Measurements from ENCODE around the gene MYO7A.

The MYO7A gene

GRCh38 chr11:77136784-77137420 is 8.9 kb downstream of the MYO7A start:
- H3K9me2 ChIP-seq (replicated peaks; ENCODE audit: low read depth, low read length): no peaks in the 10 kb centered on the region
- no peaks in the 10 kb centered on the region for H3K36me3 ChIP-seq (ENCODE audit: insufficient read depth, low read length)
- no peak overlapping the region for H3K4me3 ChIP-seq (ENCODE audit: low read length, poor library complexity, severe bottlenecking)
- TF ChIP-seq EZH2phosphoT487 (IDR thresholded peaks at IDR 0.05; ENCODE audit: borderline replicate concordance): no peak
- TF ChIP-seq, protein P1, sequence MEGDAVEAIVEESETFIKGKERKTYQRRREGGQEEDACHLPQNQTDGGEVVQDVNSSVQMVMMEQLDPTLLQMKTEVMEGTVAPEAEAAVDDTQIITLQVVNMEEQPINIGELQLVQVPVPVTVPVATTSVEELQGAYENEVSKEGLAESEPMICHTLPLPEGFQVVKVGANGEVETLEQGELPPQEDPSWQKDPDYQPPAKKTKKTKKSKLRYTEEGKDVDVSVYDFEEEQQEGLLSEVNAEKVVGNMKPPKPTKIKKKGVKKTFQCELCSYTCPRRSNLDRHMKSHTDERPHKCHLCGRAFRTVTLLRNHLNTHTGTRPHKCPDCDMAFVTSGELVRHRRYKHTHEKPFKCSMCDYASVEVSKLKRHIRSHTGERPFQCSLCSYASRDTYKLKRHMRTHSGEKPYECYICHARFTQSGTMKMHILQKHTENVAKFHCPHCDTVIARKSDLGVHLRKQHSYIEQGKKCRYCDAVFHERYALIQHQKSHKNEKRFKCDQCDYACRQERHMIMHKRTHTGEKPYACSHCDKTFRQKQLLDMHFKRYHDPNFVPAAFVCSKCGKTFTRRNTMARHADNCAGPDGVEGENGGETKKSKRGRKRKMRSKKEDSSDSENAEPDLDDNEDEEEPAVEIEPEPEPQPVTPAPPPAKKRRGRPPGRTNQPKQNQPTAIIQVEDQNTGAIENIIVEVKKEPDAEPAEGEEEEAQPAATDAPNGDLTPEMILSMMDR (conservative IDR thresholded peaks at IDR 0.05; ENCODE audit: low read length): no peak
- no peak overlapping the region for H3K4me2 ChIP-seq (ENCODE audit: low read depth, low read length, poor library complexity, severe bottlenecking)
- no peaks in the 10 kb centered on the region for H3K9me3 ChIP-seq (ENCODE audit: insufficient read depth, low read depth, low read length)
- no peaks in the 10 kb centered on the region for H3K79me2 ChIP-seq (ENCODE audit: insufficient read depth, low read length)
- no peak overlapping the region for H2AFZ ChIP-seq (ENCODE audit: low read length)
- no peaks in the 10 kb centered on the region for H4K20me1 ChIP-seq (ENCODE audit: insufficient read depth, low read length, poor library complexity, severe bottlenecking)
- no peaks in the 10 kb centered on the region for H3F3A ChIP-seq (ENCODE audit: low read depth)
- peaks cover 17% of the 10 kb centered on the region for H3K4me1 ChIP-seq (ENCODE audit: insufficient read depth, low read length, poor library complexity, severe bottlenecking)
- H3K27me3 ChIP-seq (ENCODE audit: insufficient read depth, low read length, poor library complexity, severe bottlenecking): no peaks in the 10 kb centered on the region
- no peak overlapping the region for H3K9ac ChIP-seq (ENCODE audit: low read depth, low read length, poor library complexity, severe bottlenecking)

DNA sequence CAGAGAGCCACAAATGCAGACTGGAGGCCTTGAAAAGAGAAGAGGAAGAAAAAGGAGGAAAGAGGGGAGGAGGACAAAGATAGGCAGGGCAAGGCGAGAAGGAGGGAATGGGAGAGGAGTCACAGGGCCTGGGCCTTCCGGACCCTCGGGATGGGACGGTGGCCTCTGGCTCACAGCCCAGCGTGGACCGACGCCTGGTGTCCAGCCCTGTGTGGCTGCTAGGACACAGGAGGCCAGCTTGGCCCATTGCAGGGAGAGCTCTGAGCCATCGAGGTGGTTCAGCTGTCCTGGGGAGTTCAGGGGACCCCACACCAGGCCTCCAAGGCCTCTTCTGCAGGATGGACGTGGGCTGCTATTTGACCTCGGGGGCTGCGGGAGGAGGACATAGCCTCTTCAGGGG is 9.4 kb downstream of the MYO7A start:
- Histone ChIP-seq H4K20me1 (ENCODE audit: insufficient read depth, low read length, poor library complexity, severe bottlenecking) (no peaks in the 10 kb centered on the region), H3K9me2 (replicated peaks; ENCODE audit: low read depth, low read length) (no peaks in the 10 kb centered on the region), H3K4me3 (ENCODE audit: low read length, poor library complexity, severe bottlenecking) (no peak overlapping the region), H3F3A (ENCODE audit: low read depth) (no peaks in the 10 kb centered on the region), H3K9me3 (ENCODE audit: insufficient read depth, low read depth, low read length) (no peaks in the 10 kb centered on the region), H3K27me3 (ENCODE audit: insufficient read depth, low read length, poor library complexity, severe bottlenecking) (no peaks in the 10 kb centered on the region), H3K79me2 (ENCODE audit: insufficient read depth, low read length) (no peaks in the 10 kb centered on the region), H2AFZ (ENCODE audit: low read length) (no peak overlapping the region), H3K36me3 (ENCODE audit: insufficient read depth, low read length) (no peaks in the 10 kb centered on the region), H3K9ac (ENCODE audit: low read depth, low read length, poor library complexity, severe bottlenecking) (no peak overlapping the region), H3K4me1 (ENCODE audit: insufficient read depth, low read length, poor library complexity, severe bottlenecking) (peaks cover 22% of the 10 kb centered on the region), H3K4me2 (ENCODE audit: low read depth, low read length, poor library complexity, severe bottlenecking) (no peak overlapping the region)
- no peak for TF ChIP-seq EZH2phosphoT487 (IDR thresholded peaks at IDR 0.05; ENCODE audit: borderline replicate concordance)
- TF ChIP-seq, protein P1 (conservative IDR thresholded peaks at IDR 0.05; ENCODE audit: low read length): no peak

DNA sequence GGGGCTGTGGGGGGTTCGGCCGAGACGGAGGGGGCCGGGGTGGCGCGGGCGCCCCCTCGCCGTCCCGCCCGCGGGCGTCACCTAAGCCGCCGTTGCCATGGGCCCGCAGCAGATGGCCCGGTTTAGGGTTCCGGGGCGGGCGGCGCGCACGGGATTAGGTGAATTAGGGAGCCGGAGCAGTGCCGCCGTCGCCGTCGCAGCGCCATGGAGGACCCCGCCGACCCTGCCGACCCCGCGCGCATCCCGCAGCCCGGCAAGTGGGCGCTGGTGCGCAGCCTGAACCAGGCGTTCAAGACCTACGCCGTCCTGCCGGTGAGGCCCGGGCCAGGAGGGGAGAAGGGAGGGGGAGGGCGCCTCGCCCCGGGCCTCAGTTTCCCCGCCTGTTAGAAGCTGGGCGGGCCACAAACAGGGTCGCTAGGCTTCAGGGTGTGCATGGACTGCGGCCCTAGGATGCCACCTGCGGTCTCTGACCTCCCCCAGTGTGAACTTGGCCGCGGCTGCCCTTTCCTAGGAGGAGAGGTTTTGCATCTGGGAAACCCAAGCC is 10.1 kb downstream of the MYO7A start:
- Histone ChIP-seq H3K9me3 (ENCODE audit: insufficient read depth, low read depth, low read length) (no peaks in the 10 kb centered on the region), H3K27me3 (ENCODE audit: insufficient read depth, low read length, poor library complexity, severe bottlenecking) (no peaks in the 10 kb centered on the region), H3K4me2 (ENCODE audit: low read depth, low read length, poor library complexity, severe bottlenecking) (no peak overlapping the region), H3K9ac (ENCODE audit: low read depth, low read length, poor library complexity, severe bottlenecking) (no peak overlapping the region), H3K79me2 (ENCODE audit: insufficient read depth, low read length) (no peaks in the 10 kb centered on the region), H2AFZ (ENCODE audit: low read length) (no peak overlapping the region), H3K9me2 (replicated peaks; ENCODE audit: low read depth, low read length) (no peaks in the 10 kb centered on the region), H3K4me3 (ENCODE audit: low read length, poor library complexity, severe bottlenecking) (no peak overlapping the region), H4K20me1 (ENCODE audit: insufficient read depth, low read length, poor library complexity, severe bottlenecking) (no peaks in the 10 kb centered on the region), H3F3A (ENCODE audit: low read depth) (no peaks in the 10 kb centered on the region), H3K4me1 (ENCODE audit: insufficient read depth, low read length, poor library complexity, severe bottlenecking) (peaks cover 30% of the 10 kb centered on the region), H3K36me3 (ENCODE audit: insufficient read depth, low read length) (no peaks in the 10 kb centered on the region)
- TF ChIP-seq EZH2phosphoT487 (IDR thresholded peaks at IDR 0.05; ENCODE audit: borderline replicate concordance): no peak
- TF ChIP-seq, protein P1 (conservative IDR thresholded peaks at IDR 0.05; ENCODE audit: low read length): no peak

All from Loucy (cell line).